ENCODE results near the gene ZBTB43.
"Not testable (repeated sequence)": the region's sequence is repeated elsewhere in the genome, so short reads cannot be mapped to it uniquely, and the experiment has no call there.

ZBTB43 gene

DNA sequence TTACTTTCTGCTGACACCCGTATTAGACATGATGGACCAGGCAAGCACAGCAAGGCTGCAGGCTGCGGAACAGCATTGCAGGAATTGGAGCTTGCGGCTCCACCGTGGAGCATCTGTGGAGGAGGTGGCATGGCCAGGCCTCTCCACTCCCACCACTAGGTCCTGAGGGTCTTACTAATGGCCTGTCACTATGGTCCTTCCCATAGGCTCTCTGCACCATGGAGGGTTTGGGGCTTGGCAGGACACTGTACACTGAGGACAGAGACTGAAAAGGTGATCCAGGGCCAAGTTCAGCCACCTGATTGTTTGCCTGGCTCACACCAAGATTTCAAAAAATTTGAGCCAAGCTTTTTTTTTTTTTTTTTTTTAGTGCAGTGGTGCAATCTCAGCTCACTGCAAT, 14.3 kb upstream of the ZBTB43 start:
- DNase-seq (ENCODE audit: low spot score): no peak

DNA sequence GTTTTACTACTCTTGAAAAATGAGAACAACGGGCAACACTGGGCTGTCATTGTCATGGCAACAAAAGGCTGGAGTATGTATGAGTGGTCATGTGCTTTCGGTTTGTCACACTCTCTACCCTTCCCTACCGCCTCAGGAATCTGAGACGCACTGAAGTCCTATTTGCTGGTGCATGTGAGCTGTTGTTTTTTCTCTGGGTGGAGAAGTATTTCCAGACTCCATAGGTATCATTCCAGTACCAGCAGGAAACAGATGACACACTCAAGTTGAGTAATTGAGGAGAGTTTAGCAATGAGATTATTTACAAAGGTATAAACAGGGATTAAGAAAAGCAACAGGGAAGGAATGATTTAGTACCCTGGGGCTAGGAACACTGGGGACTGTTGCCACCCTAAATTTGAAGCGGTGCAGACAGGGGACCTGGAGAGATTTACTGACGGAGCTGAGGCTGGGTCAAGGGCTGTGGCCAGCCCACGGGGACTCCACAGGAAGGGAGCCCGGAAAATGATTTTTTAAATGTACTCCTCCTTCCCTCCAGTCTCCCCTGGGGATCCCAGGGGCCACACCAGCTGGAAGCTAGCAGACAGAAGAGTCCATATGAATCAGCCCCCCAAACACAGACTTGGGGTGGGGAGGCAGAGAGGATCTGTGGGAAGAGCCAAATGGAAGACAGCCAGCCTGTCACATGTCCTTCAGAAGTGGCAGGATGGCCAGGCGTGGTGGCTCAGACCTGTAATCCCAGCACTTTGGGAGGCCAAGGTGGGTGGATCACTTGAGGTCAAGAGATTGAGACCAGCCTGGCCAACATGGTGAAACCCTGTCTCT, 13.2 kb upstream of the ZBTB43 start:
- DNase-seq (ENCODE audit: low spot score): no peak

DNA sequence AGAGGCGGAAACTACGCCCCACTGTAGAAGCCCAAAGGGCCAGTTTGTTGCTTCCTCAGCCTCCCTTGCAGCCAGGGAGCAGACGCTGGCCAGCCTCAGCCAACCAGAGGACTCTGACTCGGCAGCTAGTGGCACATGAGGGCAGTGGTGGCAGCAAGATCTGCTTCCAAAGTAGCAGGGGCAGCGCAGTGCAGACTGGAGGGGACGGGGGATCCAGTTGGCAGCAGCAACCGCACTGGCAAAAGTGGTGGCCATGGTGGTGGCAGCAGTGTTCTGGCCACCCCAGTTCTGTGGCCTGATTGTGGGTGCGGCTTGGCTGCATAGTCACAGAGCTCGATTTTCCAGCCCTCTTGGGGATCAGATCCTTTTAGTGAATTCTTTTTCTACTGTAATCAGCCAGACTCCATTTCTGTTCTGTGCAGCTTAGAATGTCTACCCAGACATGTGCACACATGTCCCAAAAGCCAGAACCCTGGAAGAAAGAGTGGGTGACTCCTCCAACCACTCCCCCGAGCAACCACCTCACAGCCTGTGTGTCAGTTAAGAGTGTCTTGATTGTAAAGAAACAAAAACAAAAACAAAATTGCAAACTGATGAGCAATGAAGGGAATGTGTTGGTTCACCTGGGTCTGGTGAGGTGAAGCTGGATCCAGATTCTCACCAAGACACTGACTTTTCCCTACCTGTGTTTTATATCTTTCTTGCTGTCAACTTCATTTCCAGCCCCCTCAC, 11.0 kb upstream of the ZBTB43 start:
- DNase-seq (ENCODE audit: low spot score): no peak

DNA sequence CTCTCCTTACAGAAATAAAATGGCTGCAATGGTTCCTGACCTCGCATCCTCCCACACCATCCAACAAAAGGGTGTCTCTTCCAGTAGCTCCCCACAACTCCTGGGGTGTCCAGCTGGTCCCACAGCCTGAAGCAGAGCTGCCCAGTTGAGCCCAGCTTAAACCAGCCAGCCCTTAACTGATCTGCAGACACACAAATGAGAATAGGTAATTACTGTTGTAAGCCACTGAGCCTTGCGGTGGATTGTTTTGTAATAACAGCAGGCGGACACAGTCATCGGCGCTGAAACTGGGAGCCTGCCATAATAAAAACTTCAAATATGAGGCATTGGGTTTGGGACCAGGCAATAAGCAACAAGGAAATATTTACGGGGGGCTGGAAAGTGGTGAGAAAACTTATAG, 10.4 kb upstream of the ZBTB43 start:
- no peak for DNase-seq (ENCODE audit: low spot score)

DNA sequence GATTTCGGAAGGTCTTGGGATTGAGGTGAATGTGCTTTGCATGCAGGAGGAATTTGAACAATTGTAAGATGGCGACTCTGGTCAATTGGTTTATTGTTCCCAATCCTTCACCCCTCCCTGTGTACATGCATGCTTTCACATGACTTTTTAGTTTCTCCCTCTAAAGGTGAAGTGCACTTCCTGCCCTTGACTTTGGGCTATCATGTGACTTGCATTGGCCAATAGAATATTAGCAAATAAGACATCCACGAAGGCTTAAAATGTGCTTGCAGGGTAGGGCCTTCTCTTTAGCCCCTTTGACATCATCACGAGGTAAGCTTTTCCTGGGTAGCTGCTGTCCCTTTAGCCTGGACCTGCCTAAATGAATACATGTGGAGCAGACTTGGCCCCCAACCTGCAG, 8.1 kb upstream of the ZBTB43 start:
- DNase-seq (ENCODE audit: low spot score): no peak

DNA sequence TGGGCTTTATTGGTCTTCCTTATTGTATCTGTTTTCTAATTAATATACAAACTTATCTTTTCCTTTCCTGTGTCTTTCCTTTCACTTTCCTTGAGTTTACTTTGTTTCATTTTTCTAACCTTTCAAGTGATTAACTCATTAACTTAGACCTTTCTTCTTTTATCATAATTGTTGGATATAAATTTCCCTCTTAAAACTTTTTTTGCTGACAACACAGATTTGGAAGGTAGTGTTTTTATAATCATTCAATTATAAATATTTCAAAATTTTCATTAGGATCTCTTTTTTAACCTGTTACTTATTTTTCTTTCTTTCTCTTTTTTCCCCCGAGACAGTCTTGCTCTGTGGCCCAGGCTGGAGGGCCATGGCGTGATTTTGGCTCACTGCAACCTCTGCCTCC, 6.9 kb upstream of the ZBTB43 start:
- DNase-seq (ENCODE audit: low spot score): no peak

DNA sequence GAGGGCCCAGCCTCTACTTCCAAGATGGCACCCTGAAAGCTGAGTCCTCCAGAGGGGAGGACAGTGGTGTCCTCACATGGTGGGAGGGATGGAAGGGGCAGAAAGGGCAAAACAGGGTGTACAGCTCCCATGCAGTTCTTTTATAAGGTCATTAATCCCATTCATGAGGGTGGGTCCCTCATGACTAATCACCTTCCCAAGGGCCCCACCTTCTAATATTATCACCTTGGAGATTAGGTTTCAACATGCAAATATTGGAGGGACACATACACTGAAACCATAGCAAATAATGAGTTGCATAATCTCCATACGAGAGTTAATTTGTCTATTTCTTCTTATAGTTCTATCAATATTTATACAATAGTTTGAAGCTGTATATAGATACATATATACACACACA, 5.8 kb upstream of the ZBTB43 start:
- no peak for DNase-seq (ENCODE audit: low spot score)

DNA sequence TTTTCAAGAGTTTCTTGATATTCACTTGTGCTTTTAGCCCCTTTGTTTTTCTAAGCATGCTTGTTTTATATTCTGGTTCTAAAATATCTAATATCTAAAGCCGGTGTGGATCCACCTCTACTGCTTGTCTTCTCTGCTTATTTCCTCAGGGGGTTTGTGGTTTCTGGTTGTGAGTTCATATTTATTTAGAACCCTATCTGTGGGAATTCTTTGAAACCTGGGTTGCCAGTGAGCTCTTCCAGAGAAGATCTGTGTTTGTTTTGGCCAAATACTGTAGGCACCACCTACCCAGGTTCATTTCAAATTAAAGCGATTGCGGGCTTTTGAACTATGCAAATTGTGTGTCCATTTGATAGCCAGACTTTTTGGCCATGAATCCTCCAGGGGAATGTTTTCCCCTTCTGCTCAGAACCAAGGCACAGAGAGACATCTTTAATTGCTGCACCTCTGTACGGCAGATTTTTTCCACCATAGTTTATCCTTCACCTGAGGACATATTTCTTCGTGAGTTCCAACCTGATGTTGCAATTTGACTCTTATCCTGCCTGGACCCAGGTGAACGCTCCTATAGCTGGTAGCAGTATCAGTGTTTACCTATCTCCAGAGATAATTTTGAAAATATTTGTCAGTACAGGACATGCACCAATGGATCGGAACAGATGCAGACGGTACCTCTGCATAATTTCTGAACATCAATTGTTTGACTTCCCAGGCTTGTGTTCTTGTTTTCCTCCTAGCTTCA, 2.4 kb upstream of the ZBTB43 start:
- DNase-seq (ENCODE audit: low spot score): no peak

DNA sequence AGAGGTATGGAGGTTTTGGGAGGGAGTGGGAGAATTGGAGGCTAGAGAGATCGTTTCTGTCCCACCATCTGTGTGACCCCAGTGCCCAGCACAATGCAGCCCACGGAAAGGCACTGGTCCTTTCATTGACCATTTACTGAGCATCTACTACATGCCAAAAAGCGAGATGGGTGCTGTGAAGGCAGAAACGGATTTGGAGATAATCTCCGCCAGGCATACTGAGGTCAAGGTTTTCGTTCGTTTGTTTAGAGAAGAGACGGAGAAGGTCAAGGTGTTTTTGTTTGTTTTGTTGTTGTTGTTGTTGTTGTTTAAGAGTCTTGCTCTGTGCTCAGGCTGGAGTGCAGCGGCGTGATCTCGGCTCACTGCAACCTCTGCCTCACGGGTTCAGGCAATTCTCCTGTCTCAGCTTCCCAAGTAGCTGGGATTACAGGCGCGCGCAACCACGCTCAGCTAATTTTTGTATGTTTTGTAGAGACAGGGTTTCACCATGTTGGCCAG, 593 bp upstream of the ZBTB43 start:
- no peak for DNase-seq (ENCODE audit: low spot score)

DNA sequence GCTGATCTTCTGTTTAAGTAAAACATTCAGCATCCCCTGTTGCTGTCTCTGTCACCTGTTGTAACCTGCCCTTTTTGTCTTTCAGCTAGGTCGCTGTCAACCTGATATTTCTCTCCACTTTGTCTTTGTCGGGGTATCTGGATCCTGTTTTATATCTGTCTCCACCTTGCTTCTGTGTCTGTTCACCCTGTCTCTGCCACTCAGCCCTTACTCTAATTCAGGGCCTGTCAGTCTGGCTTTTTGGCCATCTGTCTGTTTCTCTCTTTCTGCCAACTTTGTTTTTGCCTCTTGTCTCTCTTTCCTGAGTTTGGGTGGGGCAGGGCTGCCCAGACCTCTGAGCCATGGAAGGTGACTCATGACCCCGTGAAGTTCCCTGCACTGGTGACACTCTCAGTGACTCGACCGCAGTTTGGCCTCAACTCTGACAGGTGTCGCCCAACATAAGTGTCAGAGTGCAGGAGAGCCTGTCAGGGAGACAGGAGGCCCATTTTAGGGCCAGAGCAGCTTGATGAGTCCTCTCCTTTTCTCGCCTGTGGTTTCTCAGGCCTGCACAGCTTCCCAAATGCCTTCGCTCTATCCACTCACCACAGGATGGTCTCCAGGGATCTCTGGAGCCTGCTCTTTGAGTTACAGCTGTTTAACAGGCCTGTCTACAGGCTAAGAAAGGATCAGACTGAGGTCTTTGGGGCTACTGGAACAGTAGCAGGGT, 868 bp downstream of the ZBTB43 start:
- DNase-seq (ENCODE audit: low spot score): peak; percentile 29

DNA sequence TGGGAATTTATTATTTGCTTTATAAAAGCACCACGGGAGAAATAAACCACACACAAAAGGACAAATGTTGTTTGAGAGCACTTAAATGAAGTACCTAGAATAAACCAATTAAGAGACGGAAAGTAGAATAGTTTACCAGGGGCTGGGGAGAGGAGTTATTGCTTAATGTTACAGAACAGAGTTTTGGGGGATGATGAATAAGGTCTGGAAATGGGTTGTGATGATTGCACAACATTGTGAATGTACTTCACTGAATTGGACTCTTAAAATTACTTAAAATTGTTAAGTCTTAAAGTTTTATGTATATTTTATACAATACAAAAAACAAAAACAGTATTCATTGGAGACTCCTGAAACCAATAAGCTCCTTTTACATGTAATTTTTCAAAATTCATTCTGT, 1.5 kb downstream of the ZBTB43 start:
- no peak for DNase-seq (ENCODE audit: low spot score)

DNA sequence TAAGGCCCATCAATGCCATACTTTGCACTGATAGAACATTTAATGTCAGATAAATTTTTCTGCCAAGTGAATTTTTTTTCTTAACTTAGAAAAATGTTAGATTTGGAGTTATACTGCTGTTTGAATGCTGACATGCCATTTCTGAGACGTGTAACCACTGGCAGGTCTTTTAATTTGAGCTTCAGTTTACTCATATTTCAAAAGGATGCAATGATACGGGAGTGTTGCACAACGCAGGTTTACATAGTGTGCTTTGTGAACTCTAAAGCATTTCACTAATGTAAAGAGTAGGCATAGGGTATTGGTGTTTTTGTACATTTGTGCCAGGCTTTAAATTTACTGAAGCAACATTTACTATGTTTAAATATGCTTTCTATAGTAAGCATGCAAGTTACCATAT, 4.2 kb downstream of the ZBTB43 start:
- no peak for DNase-seq (ENCODE audit: low spot score)

DNA sequence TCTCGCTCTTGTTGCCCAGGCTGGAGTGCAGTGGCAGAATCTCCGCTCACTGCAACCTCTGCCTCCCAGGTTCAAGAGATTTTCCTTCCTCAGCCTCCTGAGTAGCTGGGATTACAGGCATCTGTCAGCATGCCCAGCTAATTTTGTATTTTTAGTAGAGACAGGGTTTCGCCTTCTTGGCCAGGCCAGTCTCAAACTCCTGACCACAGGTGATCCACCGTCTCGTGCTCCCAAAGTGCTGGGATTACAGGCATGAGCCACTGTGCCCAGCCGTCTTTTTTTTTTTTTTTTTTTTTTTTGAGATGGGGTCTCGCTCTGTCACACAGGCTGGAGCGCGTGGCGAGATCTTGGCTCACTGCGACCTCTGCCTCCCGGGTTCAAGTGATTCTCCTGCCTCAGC, 5.4 kb downstream of the ZBTB43 start:
- DNase-seq (ENCODE audit: low spot score): not testable (repeated sequence)

DNA sequence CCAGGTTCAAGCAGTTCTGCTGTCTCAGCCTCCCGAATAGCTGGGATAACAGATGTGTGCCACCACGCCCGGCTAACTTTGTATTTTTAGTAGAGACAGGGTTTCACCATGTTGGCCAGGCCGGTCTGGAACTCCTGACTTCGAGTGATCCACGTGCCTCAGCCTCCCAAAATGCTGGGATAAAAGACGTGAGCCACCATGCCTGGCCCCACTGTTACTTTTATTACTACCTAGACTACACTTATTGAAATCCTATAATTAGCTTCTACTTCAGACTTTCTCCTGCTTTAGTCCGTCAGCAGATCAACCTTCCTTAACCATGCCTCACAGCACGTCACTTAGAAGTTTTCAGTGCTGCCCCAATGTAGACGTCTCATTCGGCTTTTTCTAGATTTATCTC, 8.2 kb downstream of the ZBTB43 start:
- no peak for DNase-seq (ENCODE audit: low spot score)

DNA sequence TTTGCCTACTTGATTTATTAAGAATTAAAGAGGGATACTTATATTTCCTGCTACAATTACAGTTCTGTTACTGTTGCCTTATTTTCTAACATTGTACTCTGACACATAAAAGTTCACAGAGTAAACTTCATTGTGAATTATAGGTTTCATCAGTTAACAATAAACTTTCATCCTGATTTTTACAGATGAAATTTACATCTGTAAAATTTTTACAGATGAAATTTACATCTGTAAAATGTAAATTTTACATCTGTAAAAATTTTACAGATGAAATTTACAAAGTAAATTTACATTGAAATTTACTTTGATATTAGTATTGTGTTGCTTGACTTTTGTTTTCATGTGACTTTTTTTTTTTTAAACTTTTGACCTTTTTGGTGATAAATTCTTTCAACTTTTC, 9.3 kb downstream of the ZBTB43 start:
- no peak for DNase-seq (ENCODE audit: low spot score)

DNA sequence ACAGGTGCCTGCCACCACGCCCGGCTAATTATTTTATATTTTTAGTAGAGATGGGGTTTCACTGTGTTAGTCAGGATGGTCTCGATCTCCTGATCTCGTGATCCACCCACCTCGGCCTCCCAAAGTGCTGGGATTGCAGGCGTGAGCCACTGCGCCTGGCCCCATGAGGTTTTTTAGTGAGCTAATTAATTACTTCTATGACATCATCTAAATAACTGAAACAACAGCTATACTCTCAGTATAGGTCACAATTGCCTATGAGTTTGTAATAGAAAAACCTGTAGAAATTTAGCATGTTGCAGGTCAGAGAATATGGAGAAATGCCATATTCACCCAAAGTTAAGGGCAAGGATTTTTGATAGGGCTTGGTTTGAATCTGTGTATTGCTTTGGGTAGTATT, 12.8 kb downstream of the ZBTB43 start:
- not testable (repeated sequence) for DNase-seq (ENCODE audit: low spot score)

DNA sequence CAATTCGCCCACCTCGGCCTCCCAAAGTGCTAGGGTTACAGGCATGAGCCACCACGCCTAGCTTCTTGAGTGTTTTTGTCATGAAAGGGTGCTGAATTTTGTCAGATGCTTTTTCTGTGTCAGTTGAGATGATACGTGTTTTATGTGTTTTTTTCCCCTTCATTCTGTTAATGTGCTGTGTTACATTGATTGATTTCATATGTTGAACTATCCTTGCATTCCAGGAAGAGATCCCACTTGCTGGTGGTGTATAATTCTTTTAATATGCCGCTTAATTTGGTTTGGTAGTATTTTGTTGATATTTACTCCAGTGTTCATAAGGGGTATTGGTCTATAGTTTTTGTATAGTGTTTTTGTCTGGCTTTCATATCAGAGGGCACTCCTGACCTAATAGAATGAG, 13.6 kb downstream of the ZBTB43 start:
- no peak for DNase-seq (ENCODE audit: low spot score)

DNA sequence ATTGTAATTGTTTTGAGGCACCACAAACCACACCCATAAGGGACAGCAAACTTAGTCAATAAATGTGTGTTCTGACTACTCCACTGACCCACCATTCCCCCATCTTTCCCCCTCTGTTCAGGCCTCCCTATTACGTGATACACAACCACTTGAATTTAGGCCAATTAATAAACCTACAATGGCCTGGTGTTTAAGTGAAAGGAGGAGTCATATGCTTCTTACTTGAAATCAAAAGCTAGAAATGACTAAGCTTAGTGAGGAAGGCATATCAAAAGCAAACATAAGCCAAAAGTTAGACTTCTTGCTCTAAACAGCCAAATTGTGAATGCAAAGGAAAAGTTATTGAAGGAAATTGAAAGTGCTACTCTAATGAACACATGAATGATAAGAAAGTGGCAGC, 14.6 kb downstream of the ZBTB43 start:
- DNase-seq (ENCODE audit: low spot score): no peak

DNA sequence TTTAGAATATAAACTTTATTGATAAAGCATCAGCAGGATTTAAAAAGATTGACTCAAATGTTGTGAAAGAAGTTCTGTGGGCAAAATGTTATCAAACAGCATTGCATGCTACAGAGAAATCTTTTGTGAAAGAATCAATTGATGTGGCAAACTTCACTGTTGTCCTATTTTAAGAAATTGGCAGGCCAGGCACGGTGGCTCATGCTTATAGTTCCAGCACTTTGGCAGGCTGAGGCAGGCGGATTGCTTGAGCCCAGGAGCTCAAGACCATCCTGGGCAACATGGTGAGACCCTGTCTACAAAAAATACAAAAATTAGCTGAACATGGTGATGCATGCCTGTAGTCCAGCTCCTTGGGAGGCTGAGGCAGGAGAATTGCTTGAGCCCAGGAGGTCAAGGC, 17.4 kb downstream of the ZBTB43 start:
- peak; percentile 86 for DNase-seq (ENCODE audit: low spot score)

DNA sequence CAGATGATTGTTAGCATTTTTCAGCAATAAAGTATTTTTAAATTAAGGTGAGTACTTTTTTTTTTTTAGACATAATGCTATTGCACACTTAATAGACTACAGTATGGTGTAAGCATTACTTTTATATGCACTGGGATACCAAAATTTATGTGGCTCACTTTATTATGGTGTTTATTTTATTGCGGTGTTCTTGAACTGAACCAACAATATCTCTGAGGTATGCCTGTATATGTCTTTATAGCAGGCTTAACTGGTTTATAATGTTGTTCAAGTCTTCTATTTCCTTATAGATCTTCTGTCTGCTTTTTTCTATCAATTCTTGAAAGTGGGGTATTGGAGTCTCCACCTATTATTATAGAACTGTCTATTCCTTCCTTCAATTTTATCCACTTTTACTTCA, 18.0 kb downstream of the ZBTB43 start:
- peak; percentile 20 for DNase-seq (ENCODE audit: low spot score)

DNA sequence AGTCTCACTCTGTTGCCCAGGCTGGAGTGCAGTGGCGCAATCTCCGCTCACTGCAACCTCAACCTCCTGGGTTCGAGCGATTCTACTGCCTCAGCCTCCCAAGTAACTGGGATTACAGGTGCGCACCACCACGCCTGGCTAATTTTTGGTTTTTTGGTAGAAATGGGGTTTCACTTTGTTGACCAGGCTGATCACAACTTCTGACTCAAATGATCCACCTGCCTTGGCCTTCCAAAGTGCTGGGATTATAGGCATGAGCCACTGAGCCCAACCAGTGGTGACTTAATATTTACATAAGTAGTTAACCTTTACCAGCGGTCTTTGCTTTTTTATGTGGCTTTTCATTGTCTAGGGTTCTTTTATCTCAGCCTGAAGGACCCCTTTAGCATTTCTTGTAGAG, 19.2 kb downstream of the ZBTB43 start:
- not testable (repeated sequence) for DNase-seq (ENCODE audit: low spot score)

DNA sequence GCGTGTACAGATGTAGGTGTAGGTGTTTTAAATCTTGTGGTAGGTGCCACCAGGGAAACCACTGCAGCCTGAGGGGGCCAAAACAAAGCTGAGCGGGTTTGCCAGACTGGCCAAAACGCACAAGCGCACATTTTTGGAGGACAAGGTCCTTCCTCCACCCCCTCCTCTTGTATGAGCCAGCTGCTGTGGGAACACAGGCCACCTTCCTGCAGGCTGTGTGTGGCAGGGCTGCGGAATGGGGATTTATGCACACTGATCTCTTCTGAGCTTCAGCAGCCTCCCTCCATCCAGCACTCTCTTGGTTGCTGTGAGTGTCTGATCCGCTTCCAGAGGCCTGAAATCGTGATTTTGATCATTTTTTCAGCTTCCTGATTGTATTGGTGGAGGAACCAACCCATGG, 22.4 kb downstream of the ZBTB43 start:
- no peak for DNase-seq (ENCODE audit: low spot score)

Measured in pons (tissue), 1 donor.